GM12892 (cell line): ENCODE measurements around the gene EDEM3.

Experiments
- POLR2A ChIP-seq: IDR thresholded peaks from 2 replicates; pipeline ENCODE4 v1.6.1; 2011; ENCODE audit warnings: low read depth, low read length, control low read depth
- POLR2AphosphoS5 ChIP-seq: IDR thresholded peaks from 2 replicates; pipeline ENCODE4 v1.6.1; 2011; ENCODE audit warnings: low read depth, low read length, control low read depth
- TAF1 ChIP-seq: IDR thresholded peaks from 2 replicates; pipeline ENCODE4 v1.6.1; 2011; ENCODE audit warnings: low read depth, mild to moderate bottlenecking, control low read depth, low read length, borderline replicate concordance

GRCh38 chr1:184682956-184683355 is 71.7 kb downstream of the EDEM3 start:
- no peak for TF ChIP-seq POLR2A
- TF ChIP-seq TAF1, result no peak
- TF ChIP-seq POLR2AphosphoS5, result no peak
